Activated CD8-positive, alpha-beta memory T cell treated with anti-CD3 and anti-CD28 coated beads for 4 hours (primary cell): Measurements from ENCODE around the gene ST13.
"Not testable (repeated sequence)": the region's sequence is repeated elsewhere in the genome, so short reads cannot be mapped to it uniquely, and the experiment has no call there.

Experiments used
- DNase-seq, 2 donors: peaks; one replicate each; pipeline ENCODE4 v3.0.0-alpha.2; 2020; ENCODE audit warnings: low read depth in 2 of 2

Gene ST13

DNA sequence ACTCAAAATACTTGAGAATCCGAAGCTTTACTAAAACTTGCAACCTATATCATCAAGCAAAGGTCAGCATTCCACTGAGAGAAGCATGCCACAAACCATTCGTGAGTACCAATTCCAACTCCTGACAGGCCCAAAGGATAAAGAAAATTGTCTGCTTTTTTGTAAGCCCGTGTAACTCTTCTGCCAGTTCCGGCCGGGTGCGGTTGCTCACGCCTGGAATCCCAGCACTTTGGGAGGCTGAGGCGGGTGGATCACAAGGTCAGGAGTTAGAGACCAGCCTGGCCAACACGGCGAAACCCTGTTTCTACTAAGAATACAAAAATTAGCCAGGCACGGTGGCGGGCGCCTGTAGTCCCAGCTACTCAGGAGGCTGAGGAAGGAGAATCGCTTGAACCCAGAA lies 74.7 kb downstream of the ST13 start:
- DNase-seq: not testable (repeated sequence)
